Kidney (tissue), 14 donors: ENCODE results near the gene TMIGD1. TPM values are rescaled to one million over a fixed set of nuclear protein-coding genes. Genes with fewer than 3 reads are reported as not detected.

Source experiments
- DNase-seq, 5 donors: peaks; one replicate each; pipeline ENCODE4 v3.0.0-alpha.2; 2013 to 2020
- FAIRE-seq: peaks from 2 replicates; lab custom pipeline; 2012; peaks lifted over from hg19 to GRCh38; lab: Jason Lieb, UNC
- H3K27ac ChIP-seq, 2 donors: one replicate each; pipeline ENCODE4 v1.7.0; 2013; ENCODE audit warnings: low read depth in 2 of 2, low read length in 2 of 2, inconsistent platforms in 1 of 2
- H3K27me3 ChIP-seq: one replicate; pipeline ENCODE4 v1.7.1; 2013; ENCODE audit warnings: low read length, inconsistent platforms; ENCODE audit not compliant: control insufficient read depth, insufficient read depth
- H3K36me3 ChIP-seq, 3 donors: one replicate each; pipeline versions ENCODE4 v1.7.0 to v1.7.1; 2013; ENCODE audit warnings: low read length in 3 of 3, control low read depth in 1 of 3, inconsistent platforms in 1 of 3; ENCODE audit not compliant: insufficient read depth in 3 of 3, control insufficient read depth in 2 of 3
- H3K4me1 ChIP-seq, 3 donors: one replicate each; pipeline versions ENCODE4 v1.7.0 to v1.7.1; 2013; ENCODE audit warnings: low read length in 3 of 3, inconsistent platforms in 1 of 3, low read depth in 1 of 3; ENCODE audit not compliant: control insufficient read depth in 2 of 3, insufficient read depth in 2 of 3
- H3K4me3 ChIP-seq, 3 donors: one replicate each; pipeline versions ENCODE4 v1.7.0 to v1.8.1; 2013; ENCODE audit warnings: low read length in 3 of 3, control low read depth in 1 of 3, inconsistent platforms in 1 of 3
- H3K9ac ChIP-seq, 3 donors: one replicate each; pipeline versions ENCODE4 v1.7.0 to v1.7.1; 2013; ENCODE audit warnings: low read length in 3 of 3, control low read depth in 1 of 3, inconsistent platforms in 1 of 3
- H3K9me3 ChIP-seq, 3 donors: one replicate each; pipeline versions ENCODE4 v1.7.0 to v1.7.1; 2013; ENCODE audit warnings: low read length in 3 of 3, control low read depth in 1 of 3, inconsistent platforms in 1 of 3; ENCODE audit not compliant: control insufficient read depth in 2 of 3, insufficient read depth in 1 of 3
- CTCF ChIP-seq: IDR thresholded peaks from 3 replicates; pipeline ENCODE4 v1.5.1; 2012; ENCODE audit warnings: mild to moderate bottlenecking, moderate library complexity, borderline replicate concordance; ENCODE audit not compliant: insufficient read depth; ENCODE audit errors: extremely low read depth
- intact Hi-C: fragments of 100-400 bp; cut with DNase I; formaldehyde crosslinking; loops from one replicate; pipeline ENCODE4 v1.11.1; 2022
- polyA plus RNA-seq: library from polyadenylated mRNA; stranded (reverse); fragments of 350-450 nt; fragmentation: Illumina TruSeq; extraction: RNeasy Lipid Tissue Mini Kit (QIAGEN cat#74804); gene quantifications from one replicate; pipeline ENCODE4 v1.2.3, GENCODE V29; 2014; ENCODE audit warnings: low read depth, low replicate concordance; ENCODE audit not compliant: insufficient read depth
- total RNA-seq: library from RNA; stranded (reverse); fragmentation: NEBNext Ultra II Directional; extraction: Animal tissue kit (Norgen Biotek cat#: 25700); gene quantifications from one replicate; pipeline ENCODE4 v1.2.1, GENCODE V29; 2021
- donor health status: control.
- donor health status: control.
- donor health status: control.
- donor health status: control.
- donor health status: control.
- donor health status: DM: yes; HTN: yes; CAD: no.
- donor health status: Normal renal cell carcinoma (clear cell type).

TMIGD1 gene
- total and polyA plus RNA-seq, 2 donors from 2014 or later: 0.90 TPM; not detected in 1

GRCh38 chr17:30369995-30370394 is 36.1 kb upstream of the TMIGD1 start:
- Histone ChIP-seq H3K9me3 (no peaks in the 10 kb centered on the region), H3K4me1 (no peaks in the 10 kb centered on the region), H3K36me3 (no peaks in the 10 kb centered on the region), H3K27ac (no peak overlapping the region), H3K27me3 (no peaks in the 10 kb centered on the region), H3K9ac (no peak overlapping the region), H3K4me3 (no peak overlapping the region)
- DNase-seq (no peak), FAIRE-seq (no peak)
- intact Hi-C loops: no loop called here
- TF ChIP-seq CTCF: no peak

DNA sequence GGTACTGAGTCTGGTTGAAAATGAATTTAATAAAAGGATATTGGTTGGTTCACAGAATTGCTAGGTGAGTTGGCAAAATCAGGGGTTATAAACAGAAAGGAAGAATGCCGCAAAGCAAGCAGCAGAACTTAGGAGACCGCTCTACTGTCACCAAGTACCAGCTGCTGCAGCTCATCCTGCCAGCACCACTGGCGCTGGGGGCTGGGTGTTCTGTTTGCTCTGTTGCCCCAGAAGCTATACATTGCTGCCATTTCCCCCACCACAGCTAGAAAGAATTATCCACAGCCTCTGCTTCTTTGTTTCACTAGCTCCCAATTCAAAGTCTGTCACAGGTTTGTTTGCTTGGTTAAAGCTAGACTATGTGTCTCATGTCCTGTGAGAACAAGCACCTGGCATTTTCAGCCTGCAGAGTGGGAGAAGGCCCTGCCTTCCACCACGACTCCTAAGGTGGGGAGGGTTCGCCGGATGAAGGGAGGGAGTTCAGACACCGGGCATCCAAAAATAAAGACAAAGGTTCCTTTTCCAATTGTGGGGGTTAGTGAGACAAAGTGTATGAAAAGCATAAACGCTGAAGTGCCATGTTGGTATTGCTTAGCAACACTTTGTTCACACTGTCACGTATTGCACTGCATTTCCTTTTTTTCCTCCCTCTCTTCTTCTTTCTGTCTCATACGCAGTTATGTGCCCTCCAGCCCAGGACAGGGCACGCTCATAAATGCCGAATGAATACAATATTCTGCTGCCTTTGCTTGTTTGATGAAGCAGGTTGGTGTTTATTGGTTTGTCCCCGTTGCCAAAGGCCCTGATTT is 35.3 kb upstream of the TMIGD1 start:
- intact Hi-C loops: no loop called here
- no peak for FAIRE-seq
- DNase-seq: peak in 3 of 5 donors; percentile 54 to 80 (median 70)
- no peaks in the 10 kb centered on the region for H3K9me3 ChIP-seq
- H3K9ac ChIP-seq: no peak overlapping the region
- no peaks in the 10 kb centered on the region for H3K4me1 ChIP-seq
- TF ChIP-seq CTCF: no peak
- no peaks in the 10 kb centered on the region for H3K27me3 ChIP-seq
- no peak overlapping the region for H3K4me3 ChIP-seq
- H3K27ac ChIP-seq: no peak overlapping the region
- H3K36me3 ChIP-seq: no peaks in the 10 kb centered on the region

- H3K4me3 ChIP-seq: no peak overlapping the region
- H3K36me3 ChIP-seq: no peaks in the 10 kb centered on the region
- H3K9ac ChIP-seq: no peak overlapping the region
- TF ChIP-seq CTCF: no peak
- peaks cover 0 to 4% (median 0%) of the 10 kb centered on the region in 3 donors for H3K9me3 ChIP-seq
- no peak overlapping the region for H3K27ac ChIP-seq
- FAIRE-seq: no peak
- no peak for DNase-seq
- intact Hi-C loops: no loop called here
- no peaks in the 10 kb centered on the region for H3K27me3 ChIP-seq
- H3K4me1 ChIP-seq: no peaks in the 10 kb centered on the region
Measured at GRCh38 chr17:30366536-30366935, 32.7 kb upstream of the TMIGD1 start.
